K562 (cell line): ENCODE measurements around the gene TXLNA. TPM values are rescaled to one million over a fixed set of nuclear protein-coding genes. Genes with fewer than 3 reads are reported as not detected.

Source experiments
- ATF3 ChIP-seq, 2 experiments: fragments of 450-650 bp in 1 of 2; sonication (generic) in 1 of 2; formaldehyde crosslinking in 1 of 2; IDR thresholded peaks in 1 of 2; conservative IDR thresholded peaks in 1 of 2; 2 replicates each; pipeline versions ENCODE4 v1.6.1 to v1.8.1; 2016 to 2023; ENCODE audit warnings: mild to moderate bottlenecking in 2 of 2, moderate library complexity in 2 of 2, inconsistent platforms in 1 of 2, missing genetic modification reagents in 1 of 2
- C11orf30 ChIP-seq: fragments of 450-650 bp; IDR thresholded peaks from 2 replicates; pipeline ENCODE4 v1.6.1; 2016; ENCODE audit warnings: low read depth, mild to moderate bottlenecking
- CBX3 ChIP-seq, 2 experiments: IDR thresholded peaks; 1 replicate in 1 of 2; 2 replicates in 1 of 2; pipeline ENCODE4 v1.6.1; 2012; ENCODE audit warnings: inconsistent platforms in 2 of 2, low read length in 2 of 2, borderline replicate concordance in 1 of 2, control low read depth in 1 of 2
- ELF1 ChIP-seq: fragments of 200-800 bp; sonication (Bioruptor generic); IDR thresholded peaks from 2 replicates; pipeline ENCODE4 v1.6.1; 2016; ENCODE audit warnings: missing genetic modification characterization, missing compliant biosample characterization
- HDAC1 ChIP-seq, 2 experiments: fragments of 450-650 bp; IDR thresholded peaks; 2 replicates each; pipeline ENCODE4 v1.6.1; 2016 to 2017; ENCODE audit warnings: inconsistent platforms in 1 of 2, mild to moderate bottlenecking in 1 of 2, moderate library complexity in 1 of 2
- MGA ChIP-seq: fragments of 450-650 bp; IDR thresholded peaks from 2 replicates; pipeline ENCODE4 v1.6.1; 2016; ENCODE audit warnings: mild to moderate bottlenecking, moderate library complexity
- POLR2G ChIP-seq: fragments of 200-400 bp; formaldehyde crosslinking; IDR thresholded peaks from 2 replicates; pipeline ENCODE4 v1.6.1; 2017; ENCODE audit warnings: low read depth, mild to moderate bottlenecking, antibody characterized with exemption, low read length, moderate library complexity
- polyA plus RNA-seq, 8 experiments: library from polyadenylated mRNA; depleted of rRNA in 4 of 8; stranded (reverse) in 5 of 8; unstranded in 3 of 8; fragments of >200 nt; fragmentation: Nextera tagmentation in 2 of 8; fragmentation: Illumina TruSeq in 1 of 8; extraction: Ambion mirVana in 2 of 8; extraction: Trizol in 1 of 8; gene quantifications; 2 replicates each; pipeline versions ENCODE4 v1.2.1 to v1.2.3, GENCODE V29; 2011 to 2014; ENCODE audit warnings: inconsistent platforms in 1 of 8, missing spikeins in 1 of 8
- total RNA-seq, 7 experiments: library from RNA; depleted of rRNA in 6 of 7; stranded (reverse); fragments of >200 nt in 6 of 7; fragmentation: Illumina TruSeq in 2 of 7; extraction: Trizol in 2 of 7; gene quantifications; 2 replicates each; pipeline versions ENCODE4 v1.2.1 to v1.2.3, GENCODE V29; 2011 to 2021; ENCODE audit warnings: low replicate concordance in 1 of 7
- TF ChIP-seq, protein P1 (sequence below): fragments of 250-450 bp; sonication (Bioruptor Pico); IDR thresholded peaks from 2 replicates; pipeline ENCODE4 v1.8.0; 2021; ENCODE audit warnings: mild to moderate bottlenecking, moderate library complexity

Gene TXLNA
- total and polyA plus RNA-seq, 9 of the 15 experiments (the other 6 are each of a cell fraction or from before 2014, with no cell fraction given), result 9.2 to 54.5 (median 39.3) TPM

DNA sequence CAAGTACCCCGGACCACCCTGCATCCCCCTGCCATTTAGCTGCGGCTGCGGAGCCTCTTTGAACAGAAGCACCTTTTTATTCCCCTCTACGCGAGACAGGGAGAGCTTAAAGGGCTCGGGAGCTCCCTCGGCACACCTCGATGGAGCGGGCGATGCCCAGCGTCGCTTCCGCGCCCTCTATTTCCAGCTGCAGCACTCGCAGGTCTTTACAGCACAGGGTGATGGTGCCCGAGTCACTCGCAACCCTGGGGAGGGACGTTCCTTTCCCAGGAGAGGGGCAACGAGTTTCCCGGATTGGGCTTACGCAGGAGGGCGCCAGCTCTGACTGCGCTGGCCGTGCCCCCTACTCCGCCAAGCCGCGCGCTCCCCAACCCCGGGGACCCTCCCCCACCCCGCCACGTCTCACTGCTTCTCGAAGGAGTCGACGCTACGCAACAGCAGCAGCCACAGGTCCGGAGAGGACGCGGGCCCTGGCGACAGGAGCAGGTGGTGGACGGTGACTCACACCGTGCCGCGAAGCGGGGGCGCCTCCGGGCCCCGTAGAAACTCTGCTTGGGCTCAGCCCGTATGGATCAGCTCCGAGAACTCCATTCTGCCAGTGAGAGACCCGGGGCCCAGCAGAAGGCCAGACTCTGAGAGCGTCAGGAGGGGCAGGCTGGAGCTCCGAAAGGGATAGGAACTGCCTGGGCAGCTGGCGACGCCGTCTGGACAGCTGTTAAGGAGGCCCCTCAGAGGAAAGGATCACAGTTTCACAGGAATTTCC is 61.7 kb downstream of the TXLNA start (continued):
- TF ChIP-seq CBX3 (IDR thresholded peaks at IDR 0.05; ENCODE audit: borderline replicate concordance in 1 of 2, low read length in 2 of 2) (peak in 1 of 2 experiments; percentile 81; a peak in 1 of 3 replicates), HDAC1 (IDR thresholded peaks at IDR 0.05) (0 out of 4 replicates have a peak, but pooled peaks of 1 of the 2 experiments have one; percentile 10), ELF1 (tag) (no peak), C11orf30 (no peak), POLR2G (peak; percentile 61; the same call in 1 of the 2 replicates), ATF3 (IDR thresholded peaks at IDR 0.05) (peak; percentile 89), ATF3 (CRISPR knock-in tag; conservative IDR thresholded peaks at IDR 0.05) (no peak), MGA (peak; percentile 96)
- TF ChIP-seq, protein P1, sequence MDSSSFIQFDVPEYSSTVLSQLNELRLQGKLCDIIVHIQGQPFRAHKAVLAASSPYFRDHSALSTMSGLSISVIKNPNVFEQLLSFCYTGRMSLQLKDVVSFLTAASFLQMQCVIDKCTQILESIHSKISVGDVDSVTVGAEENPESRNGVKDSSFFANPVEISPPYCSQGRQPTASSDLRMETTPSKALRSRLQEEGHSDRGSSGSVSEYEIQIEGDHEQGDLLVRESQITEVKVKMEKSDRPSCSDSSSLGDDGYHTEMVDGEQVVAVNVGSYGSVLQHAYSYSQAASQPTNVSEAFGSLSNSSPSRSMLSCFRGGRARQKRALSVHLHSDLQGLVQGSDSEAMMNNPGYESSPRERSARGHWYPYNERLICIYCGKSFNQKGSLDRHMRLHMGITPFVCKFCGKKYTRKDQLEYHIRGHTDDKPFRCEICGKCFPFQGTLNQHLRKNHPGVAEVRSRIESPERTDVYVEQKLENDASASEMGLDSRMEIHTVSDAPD (CRISPR knock-in tag), result no peak
